K562 (cell line): ENCODE results near the gene TUT4. TPM values are rescaled to one million over a fixed set of nuclear protein-coding genes. Genes with fewer than 3 reads are reported as not detected.

ENCODE experiments used
- ETV5 ChIP-seq: sonication (generic); formaldehyde crosslinking; IDR thresholded peaks from 2 replicates; pipeline ENCODE4 v1.4.0; 2020; ENCODE audit warnings: low read depth, mild to moderate bottlenecking, missing genetic modification reagents
- SAFB2 ChIP-seq: fragments of 200-400 bp; formaldehyde crosslinking; IDR thresholded peaks from 2 replicates; pipeline ENCODE4 v1.6.1; 2018; ENCODE audit warnings: borderline replicate concordance, low read length, low read depth, moderate library complexity; ENCODE audit not compliant: severe bottlenecking
- ZBTB40 ChIP-seq, 2 experiments: fragments of 450-650 bp in 1 of 2; sonication (generic) in 1 of 2; formaldehyde crosslinking in 1 of 2; IDR thresholded peaks; 2 replicates each; pipeline versions ENCODE4 v1.7.1 to v1.9.0; 2016 to 2022; ENCODE audit warnings: inconsistent platforms in 1 of 2, mild to moderate bottlenecking in 1 of 2, missing genetic modification reagents in 1 of 2
- ZNF239 ChIP-seq: fragments of 250-450 bp; sonication (Bioruptor Pico); IDR thresholded peaks from 2 replicates; pipeline ENCODE4 v1.4.0; 2020; ENCODE audit warnings: mild to moderate bottlenecking
- polyA plus RNA-seq, 8 experiments: library from polyadenylated mRNA; depleted of rRNA in 4 of 8; stranded (reverse) in 5 of 8; unstranded in 3 of 8; fragments of >200 nt; fragmentation: Nextera tagmentation in 2 of 8; fragmentation: Illumina TruSeq in 1 of 8; extraction: Ambion mirVana in 2 of 8; extraction: Trizol in 1 of 8; gene quantifications; 2 replicates each; pipeline versions ENCODE4 v1.2.1 to v1.2.3, GENCODE V29; 2011 to 2014; ENCODE audit warnings: inconsistent platforms in 1 of 8, missing spikeins in 1 of 8
- total RNA-seq, 7 experiments: library from RNA; depleted of rRNA in 6 of 7; stranded (reverse); fragments of >200 nt in 6 of 7; fragmentation: Illumina TruSeq in 2 of 7; extraction: Trizol in 2 of 7; gene quantifications; 2 replicates each; pipeline versions ENCODE4 v1.2.1 to v1.2.3, GENCODE V29; 2011 to 2021; ENCODE audit warnings: low replicate concordance in 1 of 7
- TF ChIP-seq, protein P1 (sequence below): IDR thresholded peaks from 2 replicates; pipeline ENCODE4 v1.6.1; 2011; ENCODE audit not compliant: insufficient read length; ENCODE audit errors: extremely low read depth

TUT4 gene
- total and polyA plus RNA-seq, 9 of the 15 experiments (the other 6 are each of a cell fraction or from before 2014, with no cell fraction given), result 15.8 to 53.5 (median 36.7) TPM

DNA sequence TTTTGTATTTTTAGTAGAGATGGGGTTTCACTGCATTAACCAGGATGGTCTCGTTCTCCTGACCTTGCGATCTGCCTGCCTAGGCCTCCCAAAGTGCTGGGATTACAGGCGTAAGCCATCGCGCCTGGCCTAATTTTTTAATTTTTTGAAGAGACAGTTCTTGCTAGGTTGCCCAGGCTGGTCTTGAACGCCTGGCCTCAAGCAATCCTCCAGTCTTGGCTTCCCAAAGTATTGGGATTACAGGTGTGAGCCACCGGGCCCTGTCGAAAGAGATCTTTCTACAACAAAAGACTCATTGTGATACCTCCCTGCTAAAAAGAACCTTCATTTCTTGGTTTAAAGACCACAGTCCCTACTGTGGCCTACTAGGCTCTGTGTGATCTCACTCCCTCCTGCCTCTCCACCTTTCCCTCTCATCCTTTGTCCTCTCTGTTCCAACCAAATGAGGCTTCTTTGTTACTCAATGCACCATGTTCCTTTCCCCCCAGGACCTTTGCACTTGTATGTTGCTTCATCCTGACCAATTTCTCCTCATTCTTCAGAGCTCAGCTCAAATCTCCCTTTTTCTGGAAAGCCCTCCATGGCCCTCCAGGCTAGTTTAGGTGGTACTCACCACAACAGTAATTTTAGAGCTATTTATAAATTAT is 47.8 kb upstream of the TUT4 start (continued):
- no peak for TF ChIP-seq ZBTB40 (IDR thresholded peaks at IDR 0.05)
- TF ChIP-seq ZBTB40 (CRISPR knock-in tag; IDR thresholded peaks at IDR 0.05), result no peak
- no peak for TF ChIP-seq SAFB2
- no peak for TF ChIP-seq ZNF239 (CRISPR knock-in tag)
- TF ChIP-seq, protein P1, sequence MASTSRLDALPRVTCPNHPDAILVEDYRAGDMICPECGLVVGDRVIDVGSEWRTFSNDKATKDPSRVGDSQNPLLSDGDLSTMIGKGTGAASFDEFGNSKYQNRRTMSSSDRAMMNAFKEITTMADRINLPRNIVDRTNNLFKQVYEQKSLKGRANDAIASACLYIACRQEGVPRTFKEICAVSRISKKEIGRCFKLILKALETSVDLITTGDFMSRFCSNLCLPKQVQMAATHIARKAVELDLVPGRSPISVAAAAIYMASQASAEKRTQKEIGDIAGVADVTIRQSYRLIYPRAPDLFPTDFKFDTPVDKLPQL, result no peak
- no peak for TF ChIP-seq ETV5
